GM12892 (cell line): ENCODE measurements around the gene BARHL1. TPM values are rescaled to one million over a fixed set of nuclear protein-coding genes. Genes with fewer than 3 reads are reported as not detected.

ENCODE experiments used
- DNase-seq: peaks from one replicate; pipeline ENCODE4 v3.0.0; 2011; ENCODE audit not compliant: insufficient read length
- FAIRE-seq: peaks from 2 replicates; lab custom pipeline; 2011; peaks lifted over from hg19 to GRCh38; lab: Jason Lieb, UNC
- POLR2A ChIP-seq: IDR thresholded peaks from 2 replicates; pipeline ENCODE4 v1.6.1; 2011; ENCODE audit warnings: low read depth, low read length, control low read depth
- POLR2AphosphoS5 ChIP-seq: IDR thresholded peaks from 2 replicates; pipeline ENCODE4 v1.6.1; 2011; ENCODE audit warnings: low read depth, low read length, control low read depth
- TAF1 ChIP-seq: IDR thresholded peaks from 2 replicates; pipeline ENCODE4 v1.6.1; 2011; ENCODE audit warnings: low read depth, mild to moderate bottlenecking, control low read depth, low read length, borderline replicate concordance
- polyA plus RNA-seq: library from polyadenylated mRNA; unstranded; fragments of >200 nt; gene quantifications from one replicate; pipeline ENCODE4 v1.2.1, GENCODE V29; 2012; ENCODE audit warnings: missing spikeins, inconsistent platforms; ENCODE audit not compliant: missing spikeins

BARHL1 gene
- polyA plus RNA-seq, result not detected

DNA sequence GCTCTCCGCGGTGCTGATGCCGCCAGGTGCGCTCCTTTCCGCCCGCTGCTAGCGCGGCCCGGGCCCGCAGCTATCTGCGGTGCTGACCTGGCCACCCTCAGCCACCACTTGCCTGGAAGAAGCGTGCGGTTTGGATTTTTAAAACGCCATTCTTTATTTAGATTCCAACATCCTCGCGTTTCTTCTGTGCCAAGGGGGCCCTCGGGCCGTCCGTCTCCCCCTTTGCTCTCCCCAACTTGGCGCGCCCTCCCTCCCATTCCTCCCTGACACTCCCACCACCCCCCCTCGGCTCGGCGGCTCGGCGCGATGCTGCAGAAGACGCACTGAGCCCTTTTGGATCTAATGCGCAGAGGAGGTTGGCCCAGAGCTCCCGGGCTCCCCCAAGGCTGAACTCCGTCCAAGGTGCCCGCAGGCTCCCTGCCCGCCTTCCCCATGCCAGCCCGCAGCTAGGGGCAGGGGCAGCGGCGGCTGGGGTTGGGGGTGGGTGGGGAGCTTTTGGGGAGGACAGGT lies at the start of gene BARHL1:
Gene BARHL1, plus strand, starts transcription at position 331 of the 510 bp plus-strand sequence. CDS start 192 bp downstream, outside the sequence.
- TF ChIP-seq POLR2A (no peak), POLR2AphosphoS5 (no peak), TAF1 (no peak)
- no peak for DNase-seq
- no peak for FAIRE-seq

DNA sequence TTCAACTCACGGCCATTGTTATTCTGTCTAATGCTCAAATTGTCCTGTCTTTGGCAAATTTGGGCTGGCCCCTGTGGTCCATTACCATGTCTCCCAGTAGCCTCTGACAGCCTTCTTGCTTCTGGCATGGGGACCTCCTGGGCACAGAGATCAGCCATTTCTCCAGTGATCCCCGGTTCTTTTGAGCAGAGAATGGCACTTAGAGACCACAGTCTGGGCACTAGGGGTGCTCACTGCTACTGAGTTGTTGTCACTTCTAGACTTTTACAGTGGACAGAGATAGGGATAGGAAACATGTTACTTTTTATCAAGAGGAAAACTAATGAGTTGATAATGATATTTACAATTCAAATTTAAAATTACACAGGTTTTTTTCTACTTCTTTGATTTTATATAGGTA lies 47.6 kb upstream of the BARHL1 start:
- DNase-seq (no peak), FAIRE-seq (no peak)
- TF ChIP-seq POLR2A, result no peak
- TF ChIP-seq POLR2AphosphoS5, result no peak
- TF ChIP-seq TAF1, result no peak

DNA sequence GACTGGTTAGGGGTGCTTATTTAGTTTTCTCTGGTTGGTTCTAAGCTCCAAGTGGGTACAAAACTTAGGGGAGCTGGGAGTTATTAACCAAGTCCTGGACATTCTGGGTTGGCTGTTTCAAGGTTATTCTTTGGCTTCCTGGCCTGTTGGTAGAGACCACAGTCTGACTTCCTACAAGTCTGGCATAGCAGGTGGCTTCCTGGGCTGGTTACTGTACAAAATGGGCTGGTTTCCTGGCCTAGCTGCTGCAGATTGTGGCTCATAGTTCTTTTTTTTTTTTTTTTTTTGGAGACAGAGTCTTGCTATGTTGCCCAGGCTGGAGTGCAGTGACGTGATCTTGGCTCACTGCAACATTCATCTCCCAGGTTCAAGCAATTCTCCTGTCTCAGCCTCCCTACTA lies 46.3 kb upstream of the BARHL1 start:
- no peak for DNase-seq
- FAIRE-seq, result no peak

DNA sequence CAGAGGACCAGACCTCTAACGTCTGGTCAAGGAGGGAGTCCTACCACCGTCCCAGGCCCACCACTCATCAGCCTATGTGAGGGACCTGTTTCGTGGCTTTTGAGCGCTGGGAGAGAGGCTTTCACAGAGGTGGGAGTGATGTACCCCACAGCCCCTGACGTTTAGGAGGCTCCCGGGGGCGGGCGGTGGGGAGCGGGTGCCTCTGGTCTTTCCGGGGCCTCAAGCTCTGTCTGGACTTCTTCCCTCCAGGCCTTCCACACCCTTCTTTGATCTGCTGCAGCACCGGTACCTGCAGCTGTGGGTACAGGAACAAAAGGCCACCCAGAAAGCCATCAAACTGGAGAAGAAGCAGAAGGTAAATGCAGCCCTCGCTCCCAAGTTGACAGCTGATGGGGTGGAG lies 45.1 kb upstream of the BARHL1 start:
- FAIRE-seq (no peak), DNase-seq (no peak)
- no peak for TF ChIP-seq POLR2A
- no peak for TF ChIP-seq POLR2AphosphoS5
- TF ChIP-seq TAF1, result no peak

More for the DNA sequence above, 46.3 kb upstream of the BARHL1 start:
- TF ChIP-seq TAF1 (no peak), POLR2A (no peak), POLR2AphosphoS5 (no peak)

DNA sequence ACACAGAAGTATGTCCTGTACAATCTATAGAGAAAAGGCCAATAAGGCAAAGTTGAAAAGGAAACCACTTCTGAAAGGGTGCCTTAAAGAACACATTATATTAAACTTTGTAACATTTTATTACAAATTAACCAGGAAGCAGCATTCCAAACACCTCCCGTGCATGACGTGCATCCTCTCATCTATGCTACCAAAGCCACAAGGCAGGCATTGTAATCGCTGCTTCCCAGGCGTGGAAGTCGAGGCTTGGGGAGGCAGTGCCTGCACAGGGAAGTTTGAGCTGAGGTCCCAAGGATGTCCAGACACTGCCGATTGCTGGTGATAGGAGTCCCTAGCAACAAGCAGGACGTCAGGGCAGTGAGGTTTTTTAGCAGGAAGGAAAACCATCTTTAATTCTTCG lies 44.3 kb upstream of the BARHL1 start:
- TF ChIP-seq TAF1 (no peak), POLR2AphosphoS5 (no peak), POLR2A (no peak)
- no peak for FAIRE-seq
- no peak for DNase-seq

DNA sequence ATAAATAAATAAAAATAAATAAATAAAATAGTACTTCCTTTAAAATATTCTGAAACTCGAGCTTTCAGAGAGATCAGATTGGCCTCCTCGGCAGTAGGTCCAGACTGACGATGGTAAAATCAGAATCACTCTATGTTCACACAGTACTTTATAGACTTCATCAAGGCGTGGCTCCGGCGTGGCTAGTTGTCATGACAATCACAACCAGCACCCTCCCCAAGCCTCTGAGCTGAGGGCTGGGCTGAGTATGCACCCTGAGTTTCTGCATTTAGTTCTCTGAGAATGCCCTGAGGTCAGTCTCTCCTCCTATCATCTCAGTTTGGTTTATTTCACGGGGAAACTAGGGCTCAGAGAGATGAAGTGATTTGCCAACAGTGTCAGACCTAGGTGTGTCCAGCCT lies 43.3 kb upstream of the BARHL1 start:
- no peak for TF ChIP-seq TAF1
- TF ChIP-seq POLR2AphosphoS5, result no peak
- TF ChIP-seq POLR2A, result no peak
- FAIRE-seq (no peak), DNase-seq (no peak)

DNA sequence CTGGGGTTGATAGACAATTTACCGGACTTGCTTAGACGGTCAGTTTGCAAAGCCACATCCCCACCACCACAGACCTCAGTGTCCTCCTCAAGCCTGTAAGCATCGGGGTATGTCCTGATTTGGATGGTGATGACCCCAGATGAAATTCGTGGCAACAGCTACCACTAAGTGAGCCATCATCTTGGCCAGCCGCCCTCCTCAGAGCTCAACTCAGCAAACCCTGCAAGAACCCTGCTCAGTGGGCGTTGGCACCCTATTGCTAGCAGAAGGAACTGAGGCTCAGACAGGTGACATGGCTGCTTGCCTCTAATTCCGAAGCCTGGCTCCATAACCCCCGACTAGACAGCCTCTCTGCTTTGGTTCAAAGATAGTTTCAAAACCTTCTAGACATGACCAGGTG lies 41.4 kb upstream of the BARHL1 start:
- FAIRE-seq (no peak), DNase-seq (no peak)
- TF ChIP-seq TAF1, result no peak
- TF ChIP-seq POLR2A, result no peak
- TF ChIP-seq POLR2AphosphoS5, result no peak

DNA sequence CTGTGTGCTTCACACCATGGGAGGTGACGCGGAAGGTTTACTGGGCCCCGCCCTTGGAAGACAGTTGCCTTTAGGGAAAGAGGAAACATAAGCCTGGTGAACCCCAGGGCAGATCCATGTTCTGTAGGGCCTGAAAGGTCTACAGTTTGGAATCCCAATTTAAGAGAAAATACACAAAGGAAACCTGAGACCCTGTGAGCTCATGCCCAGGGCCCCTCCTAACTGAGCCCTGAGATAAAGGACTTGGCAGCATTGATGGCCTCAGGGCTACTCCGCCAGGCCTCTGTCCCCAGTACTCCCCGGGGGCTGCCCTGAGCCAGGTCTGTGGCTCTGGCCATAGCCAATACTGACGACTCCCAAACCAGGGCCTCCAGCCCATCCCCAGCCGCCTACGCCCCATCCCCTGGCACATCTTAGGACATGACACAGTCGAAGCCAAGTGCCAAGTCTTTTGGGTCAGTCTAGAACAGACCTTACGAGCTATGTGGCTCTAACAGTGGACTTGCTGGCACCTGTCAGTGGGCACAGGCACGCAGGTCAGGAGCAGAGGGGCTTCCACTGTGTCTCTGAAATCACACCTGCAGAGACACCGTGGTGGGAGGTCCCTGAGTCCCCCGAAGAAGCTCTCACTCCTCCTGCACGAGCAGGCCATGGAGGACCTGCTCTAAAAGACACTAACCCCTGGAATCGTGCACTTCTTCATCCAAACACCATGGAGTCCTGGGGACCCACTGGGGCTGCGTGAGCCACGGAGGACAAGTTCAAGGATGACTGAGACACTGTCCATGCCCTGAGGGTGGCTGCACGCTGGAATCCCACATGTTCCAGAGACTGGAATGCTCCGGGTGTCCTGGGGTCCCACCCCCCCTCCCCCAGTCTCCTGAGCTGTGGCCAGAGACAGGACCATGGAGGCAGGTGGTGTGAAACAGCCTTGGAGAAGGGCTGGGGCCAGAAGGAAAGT lies 40.3 kb upstream of the BARHL1 start:
- TF ChIP-seq POLR2A (no peak), TAF1 (no peak)
- DNase-seq (no peak), FAIRE-seq (no peak)

DNA sequence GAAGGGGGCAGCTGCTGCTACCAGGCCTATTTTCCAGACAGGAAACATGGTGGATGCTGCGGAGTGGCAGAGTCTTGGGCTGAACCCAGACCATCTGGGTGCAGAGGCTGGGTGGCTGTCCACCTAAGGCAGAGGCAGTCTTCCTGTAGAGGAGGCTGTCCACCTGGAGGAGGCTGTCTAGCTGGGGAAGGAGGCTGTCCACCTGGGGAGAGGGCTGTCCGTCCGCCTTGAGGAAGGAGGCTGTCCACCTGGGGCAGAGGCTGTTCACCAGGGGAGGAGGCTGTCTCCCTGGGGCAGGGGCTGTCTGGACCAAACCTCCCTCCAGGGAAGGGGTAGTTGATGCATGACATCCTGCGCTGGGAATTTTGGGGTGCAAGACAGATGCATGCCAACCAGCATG lies 39.2 kb upstream of the BARHL1 start:
- no peak for FAIRE-seq
- TF ChIP-seq POLR2AphosphoS5 (no peak), POLR2A (no peak), TAF1 (no peak)
- DNase-seq, result no peak

DNA sequence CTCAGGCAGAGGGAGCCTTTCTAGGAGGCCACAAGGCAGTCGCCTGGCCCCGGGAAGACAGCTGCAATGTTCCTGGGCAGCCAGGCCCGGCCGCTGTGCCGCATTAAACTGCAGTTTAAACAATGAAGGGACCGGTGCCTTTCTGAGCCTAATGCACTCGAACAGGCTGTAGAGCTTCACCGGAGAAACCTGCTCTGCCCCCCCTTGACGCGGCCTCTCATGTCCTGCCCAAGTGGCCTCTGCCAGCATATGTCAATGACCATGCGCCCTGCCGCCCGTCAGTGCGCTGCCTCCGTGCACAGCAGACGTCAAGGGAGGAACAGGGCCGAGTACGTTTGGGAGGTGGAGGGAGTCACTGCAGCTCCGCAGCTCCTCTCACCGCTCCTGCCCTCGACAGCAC lies 38.4 kb upstream of the BARHL1 start:
- FAIRE-seq (no peak), DNase-seq (no peak)
- TF ChIP-seq TAF1, result no peak
- no peak for TF ChIP-seq POLR2AphosphoS5
- no peak for TF ChIP-seq POLR2A

DNA sequence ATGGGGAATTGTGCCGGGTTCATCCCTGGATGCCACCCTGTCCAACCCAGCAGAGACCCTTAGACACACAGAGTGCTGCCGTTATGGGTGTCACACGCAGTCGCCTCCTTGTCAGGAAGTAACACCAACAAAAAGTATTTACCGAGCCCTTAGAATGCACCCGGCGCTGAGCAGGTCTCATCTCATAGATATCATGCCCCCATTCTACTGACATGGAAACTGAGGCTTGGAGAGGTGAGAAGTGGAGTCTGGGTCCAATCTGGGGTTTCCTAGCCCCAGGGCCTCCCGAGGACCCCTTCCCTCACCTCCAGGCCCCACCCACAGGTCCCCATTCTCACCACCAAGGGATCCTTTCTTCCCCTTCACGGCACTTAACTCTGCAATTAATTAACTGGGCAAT lies 36.8 kb upstream of the BARHL1 start:
- FAIRE-seq (no peak), DNase-seq (no peak)

More for the DNA sequence above, 36.8 kb upstream of the BARHL1 start:
- TF ChIP-seq POLR2AphosphoS5 (no peak), POLR2A (no peak), TAF1 (no peak)
